ENCODE data around the gene RAD9A. TPM values are rescaled to one million over a fixed set of nuclear protein-coding genes. Genes with fewer than 3 reads are reported as not detected.

RAD9A gene
- total and polyA plus RNA-seq, 9 of the 15 experiments (the other 6 are each of a cell fraction or from before 2014, with no cell fraction given) = 1.4 to 41.2 (median 16.1) TPM

DNA sequence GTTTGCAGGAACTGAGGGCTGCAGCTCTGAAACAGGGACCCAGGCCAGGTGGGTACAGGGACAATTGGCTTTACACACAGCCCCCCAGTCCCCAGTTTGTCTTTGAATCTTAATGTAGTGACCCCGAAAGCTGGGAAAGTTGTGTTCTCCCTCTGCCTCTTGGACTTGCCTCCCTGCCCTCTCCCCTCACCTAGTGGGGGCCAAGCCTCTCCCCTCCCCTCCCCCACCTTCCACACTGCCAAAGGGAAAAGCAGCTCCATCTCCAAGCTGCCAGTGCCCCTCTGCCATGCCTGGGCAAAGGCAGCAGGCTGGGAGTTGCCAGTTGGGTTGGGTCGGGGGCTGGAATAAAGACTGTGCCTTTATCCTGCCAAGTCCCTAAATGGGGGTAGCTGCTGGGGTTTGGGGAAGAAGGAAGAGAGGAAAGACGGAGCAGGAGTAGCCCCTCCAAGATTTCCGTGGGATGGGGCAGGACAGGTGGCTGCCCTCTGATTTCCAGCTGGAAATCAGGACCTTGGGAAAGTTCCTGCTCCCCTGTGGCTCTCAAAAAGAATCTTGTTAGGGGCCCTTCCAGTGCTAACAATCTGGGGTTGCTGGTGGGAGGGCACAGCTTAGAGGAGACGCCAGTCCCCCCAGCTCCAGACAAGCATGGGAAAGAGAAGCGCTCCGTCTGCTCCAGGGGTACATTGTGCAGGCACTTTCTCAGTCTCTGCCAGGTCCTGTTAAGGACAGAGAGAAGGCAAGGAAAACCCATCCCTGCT lies 15.5 kb upstream of the RAD9A start:
- DNase-seq (ENCODE audit: extremely low read depth in 1 of 4, low spot score in 3 of 4) (no peak), ATAC-seq (no peak), FAIRE-seq (no peak)
- no peaks in the 10 kb centered on the region for H3K9me1 ChIP-seq (ENCODE audit: control insufficient read depth, insufficient read depth, low read length)
- no peak overlapping the region for H3K4me2 ChIP-seq (ENCODE audit: insufficient read depth, low read length)
- TF ChIP-seq, protein P1, sequence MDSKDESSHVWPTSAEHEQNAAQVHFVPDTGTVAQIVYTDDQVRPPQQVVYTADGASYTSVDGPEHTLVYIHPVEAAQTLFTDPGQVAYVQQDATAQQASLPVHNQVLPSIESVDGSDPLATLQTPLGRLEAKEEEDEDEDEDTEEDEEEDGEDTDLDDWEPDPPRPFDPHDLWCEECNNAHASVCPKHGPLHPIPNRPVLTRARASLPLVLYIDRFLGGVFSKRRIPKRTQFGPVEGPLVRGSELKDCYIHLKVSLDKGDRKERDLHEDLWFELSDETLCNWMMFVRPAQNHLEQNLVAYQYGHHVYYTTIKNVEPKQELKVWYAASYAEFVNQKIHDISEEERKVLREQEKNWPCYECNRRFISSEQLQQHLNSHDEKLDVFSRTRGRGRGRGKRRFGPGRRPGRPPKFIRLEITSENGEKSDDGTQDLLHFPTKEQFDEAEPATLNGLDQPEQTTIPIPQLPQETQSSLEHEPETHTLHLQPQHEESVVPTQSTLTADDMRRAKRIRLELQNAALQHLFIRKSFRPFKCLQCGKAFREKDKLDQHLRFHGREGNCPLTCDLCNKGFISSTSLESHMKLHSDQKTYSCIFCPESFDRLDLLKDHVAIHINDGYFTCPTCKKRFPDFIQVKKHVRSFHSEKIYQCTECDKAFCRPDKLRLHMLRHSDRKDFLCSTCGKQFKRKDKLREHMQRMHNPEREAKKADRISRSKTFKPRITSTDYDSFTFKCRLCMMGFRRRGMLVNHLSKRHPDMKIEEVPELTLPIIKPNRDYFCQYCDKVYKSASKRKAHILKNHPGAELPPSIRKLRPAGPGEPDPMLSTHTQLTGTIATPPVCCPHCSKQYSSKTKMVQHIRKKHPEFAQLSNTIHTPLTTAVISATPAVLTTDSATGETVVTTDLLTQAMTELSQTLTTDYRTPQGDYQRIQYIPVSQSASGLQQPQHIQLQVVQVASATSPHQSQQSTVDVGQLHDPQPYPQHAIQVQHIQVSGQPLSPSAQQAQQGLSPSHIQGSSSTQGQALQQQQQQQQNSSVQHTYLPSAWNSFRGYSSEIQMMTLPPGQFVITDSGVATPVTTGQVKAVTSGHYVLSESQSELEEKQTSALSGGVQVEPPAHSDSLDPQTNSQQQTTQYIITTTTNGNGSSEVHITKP (IDR thresholded peaks at IDR 0.05; ENCODE audit: partially characterized antibody) = peak; percentile 24
- TF ChIP-seq FOXK2 (conservative IDR thresholded peaks at IDR 0.05 in 1 of 2, IDR thresholded peaks at IDR 0.05 in 1 of 2; ENCODE audit: low read depth in 2 of 2) = no peak
- peak overlapping the region in 1 of 2 experiments; percentile 71; a peak in 1 of 4 replicates for H3K9ac ChIP-seq (ENCODE audit: insufficient read depth in 1 of 2, low read depth in 2 of 2, low read length in 2 of 2)
- H3K4me3 ChIP-seq = no peak overlapping the region
- peaks cover 63 to 82% of the 10 kb centered on the region in 2 experiments for H3K4me1 ChIP-seq (replicated peaks in 1 of 2; ENCODE audit: control insufficient read depth in 2 of 2, insufficient read depth in 2 of 2, low read length in 2 of 2)
- in situ Hi-C loops (cut with MboI) (no loop called here), intact Hi-C loops (cut with micrococcal nuclease) (no loop called here)
- no peak overlapping the region for H3K27ac ChIP-seq (ENCODE audit: extremely low read depth, low read depth, low read length)
- WGBS (ENCODE audit: insufficient coverage, low coverage, missing lambda C conversion rate) = 55% methylated on average over 5 of the region's 7 CpGs
- H3K36me3 ChIP-seq (ENCODE audit: control insufficient read depth, insufficient read depth, low read length) = no peaks in the 10 kb centered on the region
- H3K9me3 ChIP-seq (replicated peaks; ENCODE audit: control insufficient read depth, insufficient read depth, low read depth, low read length) = no peaks in the 10 kb centered on the region
- ChIA-PET POLR2A (interaction anchor here (0.5 to 1.8 kb wide), 11 partner anchors 11 to 243 kb away, joined by 3 to 5 read pairs (median 3); partner anchors contain the start of gene PPP1CA), CTCF (ENCODE audit: low intra/inter-chr PET ratio) (interaction anchor here (4.1 kb wide), 1 partner anchor 19 kb away, joined by 21 read pairs; no protein-coding TSS in a partner anchor)
- H3K27me3 ChIP-seq (ENCODE audit: control insufficient read depth in 2 of 2, insufficient read depth in 2 of 2, low read length in 2 of 2) = no peaks in the 10 kb centered on the region
- no peaks in the 10 kb centered on the region for H4K20me1 ChIP-seq (replicated peaks; ENCODE audit: control insufficient read depth, insufficient read depth, low read length)
- no TSS peak for BruUV-seq (replicated peaks)
- H3K79me2 ChIP-seq (ENCODE audit: control insufficient read depth, insufficient read depth, low read length) = peaks cover 30% of the 10 kb centered on the region; the same call in 2 of the 3 replicates
- H2AFZ ChIP-seq (ENCODE audit: low read depth, low read length) = no peak overlapping the region
